Measurements from ENCODE around the gene PRKAG2. TPM values are rescaled to one million over a fixed set of nuclear protein-coding genes. Genes with fewer than 3 reads are reported as not detected.

PRKAG2 gene
- total RNA-seq, 1 experiment from 2014 or later, result 10.9 TPM

GRCh38 chr7:151736403-151736909 lies 140.5 kb downstream of the PRKAG2 start:
- peaks cover 18% of the 10 kb centered on the region for H3K4me1 ChIP-seq
- DNase-seq, result peak; percentile 96 to 97
- no peaks in the 10 kb centered on the region for H3K27me3 ChIP-seq
- H3K9me3 ChIP-seq (replicated peaks), result no peaks in the 10 kb centered on the region
- H3K27ac ChIP-seq, result peak overlapping the region; percentile 90
- peak overlapping the region; percentile 56 for H3K4me3 ChIP-seq
- no peaks in the 10 kb centered on the region for H3K36me3 ChIP-seq

GRCh38 chr7:151735851-151736402 lies 141.0 kb downstream of the PRKAG2 start:
- no peaks in the 10 kb centered on the region for H3K27me3 ChIP-seq
- peak overlapping the region; percentile 90 for H3K27ac ChIP-seq
- no peaks in the 10 kb centered on the region for H3K36me3 ChIP-seq
- DNase-seq, result peak; percentile 57 to 89
- H3K4me3 ChIP-seq, result peak overlapping the region; percentile 56
- H3K4me1 ChIP-seq, result peaks cover 18% of the 10 kb centered on the region
- H3K9me3 ChIP-seq (replicated peaks), result no peaks in the 10 kb centered on the region

- peak in 1 of 2 experiments; percentile 40 for DNase-seq
- H3K36me3 ChIP-seq, result no peaks in the 10 kb centered on the region
- peaks cover 18% of the 10 kb centered on the region for H3K4me1 ChIP-seq
- H3K4me3 ChIP-seq, result peak overlapping the region; percentile 56
- no peaks in the 10 kb centered on the region for H3K27me3 ChIP-seq
- peak overlapping the region; percentile 90 for H3K27ac ChIP-seq
- H3K9me3 ChIP-seq (replicated peaks), result no peaks in the 10 kb centered on the region
Measured at GRCh38 chr7:151735186-151735850, 141.6 kb downstream of the PRKAG2 start.

GRCh38 chr7:151732834-151733592 lies 143.9 kb downstream of the PRKAG2 start:
- no peak for DNase-seq
- H3K36me3 ChIP-seq, result no peaks in the 10 kb centered on the region
- H3K9me3 ChIP-seq (replicated peaks), result no peaks in the 10 kb centered on the region
- H3K27me3 ChIP-seq, result no peaks in the 10 kb centered on the region
- peaks cover 26% of the 10 kb centered on the region for H3K4me1 ChIP-seq
- H3K27ac ChIP-seq, result no peak overlapping the region
- H3K4me3 ChIP-seq, result no peak overlapping the region

- no peak overlapping the region for H3K4me3 ChIP-seq
- no peaks in the 10 kb centered on the region for H3K9me3 ChIP-seq (replicated peaks)
- no peak overlapping the region for H3K27ac ChIP-seq
- H3K27me3 ChIP-seq, result no peaks in the 10 kb centered on the region
- H3K4me1 ChIP-seq, result peaks cover 31% of the 10 kb centered on the region
- DNase-seq, result no peak
- no peaks in the 10 kb centered on the region for H3K36me3 ChIP-seq
Measured at GRCh38 chr7:151732292-151732691, 144.6 kb downstream of the PRKAG2 start.

GRCh38 chr7:151731022-151731441 lies 145.9 kb downstream of the PRKAG2 start:
- Histone ChIP-seq H3K9me3 (replicated peaks) (no peaks in the 10 kb centered on the region), H3K4me3 (no peak overlapping the region), H3K27ac (no peak overlapping the region), H3K27me3 (no peaks in the 10 kb centered on the region), H3K36me3 (no peaks in the 10 kb centered on the region), H3K4me1 (peaks cover 32% of the 10 kb centered on the region)
- DNase-seq, result no peak

GRCh38 chr7:151730591-151730990 lies 146.3 kb downstream of the PRKAG2 start:
- H3K36me3 ChIP-seq, result no peaks in the 10 kb centered on the region
- H3K9me3 ChIP-seq (replicated peaks), result no peaks in the 10 kb centered on the region
- no peaks in the 10 kb centered on the region for H3K27me3 ChIP-seq
- no peak for DNase-seq
- H3K4me3 ChIP-seq, result no peak overlapping the region
- peaks cover 36% of the 10 kb centered on the region for H3K4me1 ChIP-seq
- no peak overlapping the region for H3K27ac ChIP-seq

- Histone ChIP-seq H3K27me3 (no peaks in the 10 kb centered on the region), H3K27ac (no peak overlapping the region), H3K9me3 (replicated peaks) (no peaks in the 10 kb centered on the region), H3K4me3 (no peak overlapping the region), H3K4me1 (peaks cover 29% of the 10 kb centered on the region), H3K36me3 (no peaks in the 10 kb centered on the region)
- no peak for DNase-seq
Measured at GRCh38 chr7:151729521-151729921, 147.4 kb downstream of the PRKAG2 start.

- peaks cover 27% of the 10 kb centered on the region for H3K4me1 ChIP-seq
- H3K9me3 ChIP-seq (replicated peaks), result no peaks in the 10 kb centered on the region
- H3K27me3 ChIP-seq, result no peaks in the 10 kb centered on the region
- no peaks in the 10 kb centered on the region for H3K36me3 ChIP-seq
- H3K27ac ChIP-seq, result no peak overlapping the region
- DNase-seq, result no peak
- H3K4me3 ChIP-seq, result no peak overlapping the region
Measured at GRCh38 chr7:151728746-151729145, 148.2 kb downstream of the PRKAG2 start.

GRCh38 chr7:151728286-151728660 lies 148.6 kb downstream of the PRKAG2 start:
- H3K27me3 ChIP-seq, result no peaks in the 10 kb centered on the region
- H3K27ac ChIP-seq, result peak overlapping the region; percentile 38; the same call in 1 of the 2 replicates
- H3K9me3 ChIP-seq (replicated peaks), result no peaks in the 10 kb centered on the region
- H3K4me3 ChIP-seq, result peak overlapping the region; percentile 26; the same call in 1 of the 2 replicates
- peaks cover 27% of the 10 kb centered on the region for H3K4me1 ChIP-seq
- H3K36me3 ChIP-seq, result no peaks in the 10 kb centered on the region
- no peak for DNase-seq

- no peaks in the 10 kb centered on the region for H3K27me3 ChIP-seq
- no peaks in the 10 kb centered on the region for H3K36me3 ChIP-seq
- peaks cover 27% of the 10 kb centered on the region for H3K4me1 ChIP-seq
- DNase-seq, result peak; percentile 86 to 90
- peak overlapping the region; percentile 38; the same call in 1 of the 2 replicates for H3K27ac ChIP-seq
- no peaks in the 10 kb centered on the region for H3K9me3 ChIP-seq (replicated peaks)
- peak overlapping the region; percentile 26 for H3K4me3 ChIP-seq
Measured at GRCh38 chr7:151727579-151728285, 149.2 kb downstream of the PRKAG2 start.

- Histone ChIP-seq H3K4me1 (peaks cover 27% of the 10 kb centered on the region), H3K27me3 (no peaks in the 10 kb centered on the region), H3K36me3 (no peaks in the 10 kb centered on the region), H3K27ac (peak overlapping the region; percentile 38; the same call in 1 of the 2 replicates), H3K9me3 (replicated peaks) (no peaks in the 10 kb centered on the region), H3K4me3 (no peak overlapping the region)
- no peak for DNase-seq
Measured at GRCh38 chr7:151726652-151727578, 150.0 kb downstream of the PRKAG2 start.

- H3K4me3 ChIP-seq, result no peak overlapping the region
- H3K27ac ChIP-seq, result no peak overlapping the region
- H3K9me3 ChIP-seq (replicated peaks), result no peaks in the 10 kb centered on the region
- H3K4me1 ChIP-seq, result peaks cover 27% of the 10 kb centered on the region
- H3K36me3 ChIP-seq, result no peaks in the 10 kb centered on the region
- DNase-seq, result no peak
- no peaks in the 10 kb centered on the region for H3K27me3 ChIP-seq
Measured at GRCh38 chr7:151725844-151726651, 150.9 kb downstream of the PRKAG2 start.

Data from SJCRH30 (cell line).